Ammon's horn (tissue), 1 donor: ENCODE data around the gene TBL1Y.
"Not testable (repeated sequence)": the region's sequence is repeated elsewhere in the genome, so short reads cannot be mapped to it uniquely, and the experiment has no call there.

Experiments
- DNase-seq: peaks from one replicate; pipeline ENCODE4 v3.0.0-alpha.2; 2016; ENCODE audit warnings: low spot score

The TBL1Y gene

GRCh38 chrY:6972271-6972887, 61.9 kb downstream of the TBL1Y start:
- no peak for DNase-seq

GRCh38 chrY:6974971-6975370, 64.5 kb downstream of the TBL1Y start:
- no peak for DNase-seq

GRCh38 chrY:6977783-6978182, 67.3 kb downstream of the TBL1Y start:
- no peak for DNase-seq

- no peak for DNase-seq
Measured at GRCh38 chrY:6983221-6983620, 72.7 kb downstream of the TBL1Y start.

- no peak for DNase-seq
Measured at GRCh38 chrY:6987811-6988210, 77.3 kb downstream of the TBL1Y start.

GRCh38 chrY:6989886-6990620, 79.6 kb downstream of the TBL1Y start:
- DNase-seq = no peak

- DNase-seq = peak; percentile 34
Measured at GRCh38 chrY:6992041-6992440, 81.5 kb downstream of the TBL1Y start.

- no peak for DNase-seq
Measured at GRCh38 chrY:6995987-6996386, 85.5 kb downstream of the TBL1Y start.

- DNase-seq = no peak
Measured at GRCh38 chrY:6997503-6998066, 87.1 kb downstream of the TBL1Y start.

GRCh38 chrY:6999905-7000304, 89.4 kb downstream of the TBL1Y start:
- DNase-seq = peak; percentile 12

- no peak for DNase-seq
Measured at GRCh38 chrY:7002581-7002980, 92.1 kb downstream of the TBL1Y start.

- DNase-seq = no peak
Measured at GRCh38 chrY:7007911-7008310, 97.4 kb downstream of the TBL1Y start.

GRCh38 chrY:7008578-7009355, 98.3 kb downstream of the TBL1Y start:
- no peak for DNase-seq

- no peak for DNase-seq
Measured at GRCh38 chrY:7013051-7013450, 102.6 kb downstream of the TBL1Y start.

GRCh38 chrY:7016521-7016920, 106.0 kb downstream of the TBL1Y start:
- no peak for DNase-seq

- no peak for DNase-seq
Measured at GRCh38 chrY:7017244-7018080, 107.0 kb downstream of the TBL1Y start.

GRCh38 chrY:7039037-7039436, 128.5 kb downstream of the TBL1Y start:
- DNase-seq = no peak

GRCh38 chrY:7040662-7041061, 130.2 kb downstream of the TBL1Y start:
- no peak for DNase-seq

GRCh38 chrY:7041983-7042382, 131.5 kb downstream of the TBL1Y start:
- no peak for DNase-seq

GRCh38 chrY:7052461-7052860, 142.0 kb downstream of the TBL1Y start:
- DNase-seq = not testable (repeated sequence)

GRCh38 chrY:7056886-7057285, 146.4 kb downstream of the TBL1Y start:
- no peak for DNase-seq

- DNase-seq = no peak
Measured at GRCh38 chrY:7078725-7079124, 168.2 kb downstream of the TBL1Y start.
